ENCODE measurements around the gene KCNN2. TPM values are rescaled to one million over a fixed set of nuclear protein-coding genes. Genes with fewer than 3 reads are reported as not detected.

The KCNN2 gene
- total RNA-seq, 1 donor from 2014 or later, result not detected

GRCh38 chr5:114416254-114416653 lies 54.4 kb downstream of the KCNN2 start:
- no peaks in the 10 kb centered on the region for H3K27me3 ChIP-seq (ENCODE audit: control insufficient read depth, insufficient read depth, low read length)
- FAIRE-seq, result no peak
- H3K4me3 ChIP-seq (ENCODE audit: low read depth, low read length), result no peak overlapping the region
- TF ChIP-seq, protein P1, sequence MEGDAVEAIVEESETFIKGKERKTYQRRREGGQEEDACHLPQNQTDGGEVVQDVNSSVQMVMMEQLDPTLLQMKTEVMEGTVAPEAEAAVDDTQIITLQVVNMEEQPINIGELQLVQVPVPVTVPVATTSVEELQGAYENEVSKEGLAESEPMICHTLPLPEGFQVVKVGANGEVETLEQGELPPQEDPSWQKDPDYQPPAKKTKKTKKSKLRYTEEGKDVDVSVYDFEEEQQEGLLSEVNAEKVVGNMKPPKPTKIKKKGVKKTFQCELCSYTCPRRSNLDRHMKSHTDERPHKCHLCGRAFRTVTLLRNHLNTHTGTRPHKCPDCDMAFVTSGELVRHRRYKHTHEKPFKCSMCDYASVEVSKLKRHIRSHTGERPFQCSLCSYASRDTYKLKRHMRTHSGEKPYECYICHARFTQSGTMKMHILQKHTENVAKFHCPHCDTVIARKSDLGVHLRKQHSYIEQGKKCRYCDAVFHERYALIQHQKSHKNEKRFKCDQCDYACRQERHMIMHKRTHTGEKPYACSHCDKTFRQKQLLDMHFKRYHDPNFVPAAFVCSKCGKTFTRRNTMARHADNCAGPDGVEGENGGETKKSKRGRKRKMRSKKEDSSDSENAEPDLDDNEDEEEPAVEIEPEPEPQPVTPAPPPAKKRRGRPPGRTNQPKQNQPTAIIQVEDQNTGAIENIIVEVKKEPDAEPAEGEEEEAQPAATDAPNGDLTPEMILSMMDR (IDR thresholded peaks at IDR 0.05; ENCODE audit: insufficient read depth, low read length, severe bottlenecking), result no peak
- H3K36me3 ChIP-seq (ENCODE audit: control insufficient read depth, insufficient read depth, low read length), result no peaks in the 10 kb centered on the region
- DNase-seq (ENCODE audit: low read depth), result no peak

DNA sequence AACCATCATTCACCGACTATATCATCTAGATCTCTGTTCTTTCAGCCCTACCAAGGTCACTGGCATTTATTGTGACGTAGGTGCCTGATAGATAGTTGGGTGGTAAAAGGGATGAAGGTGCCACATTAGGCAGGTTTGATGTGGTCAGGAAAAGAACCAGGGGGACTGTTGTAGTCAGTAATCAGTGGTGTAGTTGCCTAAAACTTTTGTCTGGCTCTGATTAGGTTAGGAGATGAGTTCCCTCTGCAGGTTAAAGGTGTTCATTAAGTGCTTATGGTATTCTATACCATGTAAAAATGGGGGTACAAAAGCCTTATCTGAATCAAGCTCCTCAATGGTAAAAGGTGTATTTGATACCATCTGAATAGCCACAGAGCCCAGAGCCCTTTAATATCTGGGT lies 55.6 kb downstream of the KCNN2 start:
- H3K4me3 ChIP-seq (ENCODE audit: low read depth, low read length), result no peak overlapping the region
- no peaks in the 10 kb centered on the region for H3K36me3 ChIP-seq (ENCODE audit: control insufficient read depth, insufficient read depth, low read length)
- TF ChIP-seq, protein P1 (IDR thresholded peaks at IDR 0.05; ENCODE audit: insufficient read depth, low read length, severe bottlenecking), result no peak
- DNase-seq (ENCODE audit: low read depth) (no peak), FAIRE-seq (no peak)
- H3K27me3 ChIP-seq (ENCODE audit: control insufficient read depth, insufficient read depth, low read length), result no peaks in the 10 kb centered on the region

DNA sequence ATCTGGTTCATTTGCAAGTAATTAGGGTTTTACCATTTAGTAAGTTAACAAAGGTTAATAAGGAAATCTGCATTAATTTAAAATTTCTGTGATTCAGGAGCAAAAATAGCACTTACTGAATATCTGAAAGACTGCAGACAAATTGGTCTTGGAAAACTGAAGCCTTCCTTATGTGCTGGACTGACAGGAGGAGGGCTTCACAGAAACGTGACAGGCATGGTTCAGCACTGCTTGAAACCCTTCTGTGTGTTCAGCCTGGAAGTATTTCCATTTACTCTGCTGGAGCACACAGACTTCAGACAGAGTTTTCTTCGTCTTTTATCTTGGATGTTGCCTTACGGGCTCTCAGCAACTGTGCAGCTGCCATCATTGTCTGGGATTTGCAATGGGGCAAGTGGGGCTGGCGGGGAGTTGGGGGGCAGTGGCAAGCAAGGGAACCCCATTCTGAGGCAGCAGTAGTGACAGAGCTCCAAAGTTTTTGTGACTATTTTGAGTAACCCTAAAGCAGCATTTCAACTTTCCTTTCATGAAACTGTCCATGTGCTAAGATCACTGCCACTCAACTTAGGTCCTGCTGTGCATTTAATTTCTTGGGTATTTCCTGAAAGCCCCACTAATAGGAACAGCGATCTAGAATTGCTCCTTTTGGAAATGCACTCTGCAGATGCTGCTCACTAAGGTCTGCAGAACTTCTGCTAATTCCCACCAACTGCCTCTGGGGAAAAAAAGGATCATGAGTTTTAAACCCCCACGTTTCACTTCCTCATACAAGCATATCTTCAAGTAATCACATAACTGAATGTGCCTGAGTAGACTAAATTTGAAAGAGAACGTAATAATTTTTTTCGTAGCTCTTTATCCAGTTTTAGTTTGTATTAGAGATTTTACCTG lies 56.6 kb downstream of the KCNN2 start:
- no peak for FAIRE-seq

GRCh38 chr5:114419067-114419388 lies 57.2 kb downstream of the KCNN2 start:
- Histone ChIP-seq H3K4me3 (ENCODE audit: low read depth, low read length) (no peak overlapping the region), H3K36me3 (ENCODE audit: control insufficient read depth, insufficient read depth, low read length) (no peaks in the 10 kb centered on the region), H3K27me3 (ENCODE audit: control insufficient read depth, insufficient read depth, low read length) (no peaks in the 10 kb centered on the region)
- TF ChIP-seq, protein P1 (IDR thresholded peaks at IDR 0.05; ENCODE audit: insufficient read depth, low read length, severe bottlenecking), result no peak
- FAIRE-seq (no peak), DNase-seq (ENCODE audit: low read depth) (no peak)

More for the DNA sequence above, 56.6 kb downstream of the KCNN2 start:
- no peaks in the 10 kb centered on the region for H3K27me3 ChIP-seq (ENCODE audit: control insufficient read depth, insufficient read depth, low read length)
- no peaks in the 10 kb centered on the region for H3K36me3 ChIP-seq (ENCODE audit: control insufficient read depth, insufficient read depth, low read length)
- no peak overlapping the region for H3K4me3 ChIP-seq (ENCODE audit: low read depth, low read length)
- no peak for DNase-seq (ENCODE audit: low read depth)
- TF ChIP-seq, protein P1 (IDR thresholded peaks at IDR 0.05; ENCODE audit: insufficient read depth, low read length, severe bottlenecking), result no peak

GRCh38 chr5:114419959-114420358 lies 58.1 kb downstream of the KCNN2 start:
- H3K36me3 ChIP-seq (ENCODE audit: control insufficient read depth, insufficient read depth, low read length), result no peaks in the 10 kb centered on the region
- TF ChIP-seq, protein P1 (IDR thresholded peaks at IDR 0.05; ENCODE audit: insufficient read depth, low read length, severe bottlenecking), result no peak
- no peak overlapping the region for H3K4me3 ChIP-seq (ENCODE audit: low read depth, low read length)
- no peaks in the 10 kb centered on the region for H3K27me3 ChIP-seq (ENCODE audit: control insufficient read depth, insufficient read depth, low read length)
- DNase-seq (ENCODE audit: low read depth) (no peak), FAIRE-seq (no peak)

- DNase-seq (ENCODE audit: low read depth), result no peak
These were observed 65.3 kb downstream of the KCNN2 start for GRCh38 chr5:114427204-114427603.

More at GRCh38 chr5:114427204-114427603, 65.3 kb downstream of the KCNN2 start:
- TF ChIP-seq, protein P1 (IDR thresholded peaks at IDR 0.05; ENCODE audit: insufficient read depth, low read length, severe bottlenecking), result no peak
- FAIRE-seq, result no peak
- H3K36me3 ChIP-seq (ENCODE audit: control insufficient read depth, insufficient read depth, low read length), result no peaks in the 10 kb centered on the region
- no peak overlapping the region for H3K4me3 ChIP-seq (ENCODE audit: low read depth, low read length)
- H3K27me3 ChIP-seq (ENCODE audit: control insufficient read depth, insufficient read depth, low read length), result no peaks in the 10 kb centered on the region
